ENCODE data around the gene ARID4A.

GRCh38 chr14:58414845-58415244 lies 116.5 kb downstream of the ARID4A start:
- TF ChIP-seq, protein P1, sequence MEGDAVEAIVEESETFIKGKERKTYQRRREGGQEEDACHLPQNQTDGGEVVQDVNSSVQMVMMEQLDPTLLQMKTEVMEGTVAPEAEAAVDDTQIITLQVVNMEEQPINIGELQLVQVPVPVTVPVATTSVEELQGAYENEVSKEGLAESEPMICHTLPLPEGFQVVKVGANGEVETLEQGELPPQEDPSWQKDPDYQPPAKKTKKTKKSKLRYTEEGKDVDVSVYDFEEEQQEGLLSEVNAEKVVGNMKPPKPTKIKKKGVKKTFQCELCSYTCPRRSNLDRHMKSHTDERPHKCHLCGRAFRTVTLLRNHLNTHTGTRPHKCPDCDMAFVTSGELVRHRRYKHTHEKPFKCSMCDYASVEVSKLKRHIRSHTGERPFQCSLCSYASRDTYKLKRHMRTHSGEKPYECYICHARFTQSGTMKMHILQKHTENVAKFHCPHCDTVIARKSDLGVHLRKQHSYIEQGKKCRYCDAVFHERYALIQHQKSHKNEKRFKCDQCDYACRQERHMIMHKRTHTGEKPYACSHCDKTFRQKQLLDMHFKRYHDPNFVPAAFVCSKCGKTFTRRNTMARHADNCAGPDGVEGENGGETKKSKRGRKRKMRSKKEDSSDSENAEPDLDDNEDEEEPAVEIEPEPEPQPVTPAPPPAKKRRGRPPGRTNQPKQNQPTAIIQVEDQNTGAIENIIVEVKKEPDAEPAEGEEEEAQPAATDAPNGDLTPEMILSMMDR (IDR thresholded peaks at IDR 0.05) = no peak
- TF ChIP-seq POLR2AphosphoS5 (IDR thresholded peaks at IDR 0.05) = no peak
